Activated CD4-positive, alpha-beta memory T cell treated with anti-CD3 and anti-CD28 coated beads, Interleukin-2, amount 10 ng/mL, durations not matched to agents 7 days and 5 days (primary cell): ENCODE results near the gene ZBTB8A. TPM values are rescaled to one million over a fixed set of nuclear protein-coding genes. Genes with fewer than 3 reads are reported as not detected.
"Not testable (repeated sequence)": the region's sequence is repeated elsewhere in the genome, so short reads cannot be mapped to it uniquely, and the experiment has no call there.

Experiments
- CTCF ChIA-PET: fragments of 350-600 bp; sonication (Branson Sonifier 250); formaldehyde crosslinking; loops from one replicate; lab custom pipeline; 2021; ENCODE audit warnings: antibody characterized with exemption, inconsistent platforms; lab: Charles Lee
- POLR2A ChIA-PET: fragments of 350-600 bp; sonication (Branson Sonifier 250); formaldehyde crosslinking; loops from one replicate; lab custom pipeline; 2021; ENCODE audit warnings: antibody characterized with exemption; lab: Charles Lee
- DNase-seq: peaks from one replicate; pipeline ENCODE4 v3.0.0-alpha.2; 2020
- H3K27ac Mint-ChIP-seq: one replicate; pipeline ENCODE4 v1.8.0; 2021; ENCODE audit warnings: mild to moderate bottlenecking, mixed read lengths
- H3K27me3 Mint-ChIP-seq: one replicate; pipeline ENCODE4 v1.8.0; 2021; ENCODE audit warnings: mixed read lengths
- H3K36me3 Mint-ChIP-seq: one replicate; pipeline ENCODE4 v1.8.0; 2021; ENCODE audit warnings: low read depth, mixed read lengths
- H3K4me1 Mint-ChIP-seq: one replicate; pipeline ENCODE4 v1.8.0; 2021; ENCODE audit warnings: mixed read lengths
- H3K4me3 Mint-ChIP-seq: one replicate; pipeline ENCODE4 v1.8.0; 2021; ENCODE audit warnings: mild to moderate bottlenecking, mixed read lengths
- H3K9me3 Mint-ChIP-seq: one replicate; pipeline ENCODE4 v1.8.0; 2021; ENCODE audit warnings: mixed read lengths
- total RNA-seq, 2 experiments: library from RNA; stranded (reverse); gene quantifications; one replicate each; pipeline ENCODE4 v1.2.3, GENCODE V29; 2021

The ZBTB8A gene
- total RNA-seq, 2 experiments from 2014 or later: 0.18 to 0.20 TPM

DNA sequence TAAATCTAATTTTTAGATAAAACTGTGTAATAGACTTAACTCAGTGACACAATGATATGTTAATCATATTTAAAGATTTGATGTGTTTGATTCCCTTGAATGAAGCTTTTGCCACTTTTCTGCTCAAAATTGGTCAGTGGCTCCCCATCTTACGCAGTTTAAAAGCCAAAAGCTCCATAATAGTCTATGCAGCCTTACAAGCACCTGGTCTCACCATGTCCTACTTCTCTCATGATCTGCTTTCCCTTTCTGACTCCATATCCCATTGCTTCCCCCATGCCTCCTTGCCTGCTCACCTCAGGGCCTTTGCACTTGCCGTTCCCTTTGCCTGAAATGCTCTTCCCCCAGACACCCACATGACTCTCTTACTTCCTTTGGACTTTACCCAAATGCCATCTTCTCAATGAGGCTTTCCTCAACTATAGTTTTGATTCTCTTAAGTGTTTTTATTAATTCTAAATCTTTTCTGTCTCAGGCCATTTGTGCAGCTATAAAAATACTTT, 1.9 kb downstream of the ZBTB8A start:
- Mint-ChIP-seq H3K27ac (no peak overlapping the region), H3K4me1 (peaks cover 9% of the 10 kb centered on the region), H3K9me3 (no peaks in the 10 kb centered on the region), H3K27me3 (peaks cover 63% of the 10 kb centered on the region), H3K4me3 (no peak overlapping the region), H3K36me3 (peaks cover 2% of the 10 kb centered on the region)
- ChIA-PET POLR2A (no interaction called here), CTCF (interaction anchor here (1.6 kb wide), 1 partner anchor 21 kb away, joined by 5 read pairs; no protein-coding TSS in a partner anchor)
- DNase-seq: no peak

DNA sequence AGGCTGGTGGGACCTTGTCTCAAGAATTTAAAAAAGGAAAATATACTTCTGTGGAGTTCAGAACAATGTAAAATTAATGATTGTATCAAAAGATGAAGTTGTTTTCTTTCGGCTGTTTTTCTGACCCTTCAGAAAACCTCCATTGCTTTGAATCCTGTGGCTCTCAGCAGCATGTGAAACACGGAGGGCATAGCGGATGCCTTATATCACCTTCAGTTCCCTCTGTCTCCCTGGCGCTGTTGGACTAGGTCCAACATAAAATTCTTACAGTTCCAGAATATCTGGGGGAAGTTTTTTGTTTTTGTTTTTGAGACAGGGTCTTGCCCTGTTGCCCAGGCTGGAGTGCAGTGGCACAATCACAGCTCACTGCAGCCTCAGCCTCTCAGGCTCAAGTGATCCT, 7.4 kb downstream of the ZBTB8A start:
- Mint-ChIP-seq H3K36me3 (no peaks in the 10 kb centered on the region), H3K9me3 (no peaks in the 10 kb centered on the region), H3K4me1 (no peaks in the 10 kb centered on the region), H3K27ac (no peak overlapping the region), H3K27me3 (peaks cover 21% of the 10 kb centered on the region), H3K4me3 (no peak overlapping the region)
- DNase-seq: no peak
- CTCF ChIA-PET: no interaction called here
- POLR2A ChIA-PET: no interaction called here

DNA sequence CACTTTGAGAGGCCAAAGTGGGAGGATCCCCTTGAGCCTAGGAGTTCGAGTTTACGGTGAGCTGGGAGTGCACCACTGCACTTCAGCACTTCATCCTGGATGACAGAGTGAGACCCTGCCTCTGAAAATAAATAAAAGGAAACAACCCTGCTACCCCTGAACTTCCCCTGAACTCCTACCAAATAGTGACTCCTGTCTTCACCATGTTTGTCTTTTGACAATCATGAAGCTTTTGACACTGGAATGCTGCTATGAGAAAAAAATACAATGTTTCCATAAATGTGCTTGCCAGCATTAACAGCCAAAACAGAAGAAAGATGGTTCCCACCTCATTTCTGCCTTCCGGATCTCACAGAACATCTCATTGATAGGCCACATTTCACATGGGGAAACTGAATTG, 10.4 kb downstream of the ZBTB8A start:
- Mint-ChIP-seq H3K4me3 (no peak overlapping the region), H3K4me1 (no peaks in the 10 kb centered on the region), H3K27me3 (peaks cover 7% of the 10 kb centered on the region), H3K36me3 (no peaks in the 10 kb centered on the region), H3K9me3 (no peaks in the 10 kb centered on the region), H3K27ac (no peak overlapping the region)
- ChIA-PET CTCF (interaction anchor here (1.5 kb wide), 1 partner anchor 29 kb away, joined by 4 read pairs; no protein-coding TSS in a partner anchor), POLR2A (interaction anchor here (1.0 kb wide), 1 partner anchor 29 kb away, joined by 4 read pairs; no protein-coding TSS in a partner anchor)
- DNase-seq: no peak

DNA sequence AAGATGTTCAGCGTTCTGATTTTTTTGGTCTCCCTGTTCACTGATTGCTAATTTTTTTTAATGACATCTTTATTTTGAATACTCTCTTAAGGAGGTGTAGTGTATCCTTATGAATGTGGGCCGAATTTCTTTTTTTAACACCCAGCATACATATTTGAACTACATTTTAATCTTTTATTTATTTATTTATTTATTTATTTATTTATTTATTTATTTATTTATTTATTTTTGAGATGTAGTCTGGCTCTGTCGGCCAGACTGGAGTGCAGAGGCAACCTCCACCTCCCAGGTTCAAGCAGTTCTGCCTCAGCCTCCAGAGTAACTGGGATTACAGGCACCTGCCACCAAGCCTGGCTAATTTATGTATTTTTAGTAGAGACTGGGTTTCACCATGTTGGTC, 15.1 kb downstream of the ZBTB8A start:
- no peak overlapping the region for H3K27ac Mint-ChIP-seq
- no peaks in the 10 kb centered on the region for H3K9me3 Mint-ChIP-seq
- H3K36me3 Mint-ChIP-seq: no peaks in the 10 kb centered on the region
- no peaks in the 10 kb centered on the region for H3K27me3 Mint-ChIP-seq
- ChIA-PET POLR2A (no interaction called here), CTCF (no interaction called here)
- H3K4me1 Mint-ChIP-seq: no peaks in the 10 kb centered on the region
- DNase-seq: no peak
- H3K4me3 Mint-ChIP-seq: no peak overlapping the region

DNA sequence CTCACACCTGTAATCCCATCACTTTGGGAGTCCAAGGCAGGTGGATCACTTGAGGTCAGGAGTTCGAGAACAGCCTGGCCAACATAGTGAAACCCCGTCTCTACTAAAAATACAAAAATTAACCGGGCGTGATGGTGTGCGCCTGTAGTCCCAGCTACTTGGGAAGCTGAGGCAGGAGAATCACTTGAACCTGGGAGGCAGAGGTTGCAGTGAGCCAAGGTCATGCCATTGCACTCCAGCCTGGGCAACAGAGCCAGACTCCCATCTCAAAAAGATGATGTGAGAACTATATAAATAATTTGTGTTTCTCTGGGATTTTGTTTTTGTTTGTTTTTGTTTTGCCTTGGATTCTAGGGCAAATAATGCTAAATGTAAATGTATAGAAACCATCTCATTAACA, 17.8 kb downstream of the ZBTB8A start:
- not testable (repeated sequence) for H3K9me3 Mint-ChIP-seq

DNA sequence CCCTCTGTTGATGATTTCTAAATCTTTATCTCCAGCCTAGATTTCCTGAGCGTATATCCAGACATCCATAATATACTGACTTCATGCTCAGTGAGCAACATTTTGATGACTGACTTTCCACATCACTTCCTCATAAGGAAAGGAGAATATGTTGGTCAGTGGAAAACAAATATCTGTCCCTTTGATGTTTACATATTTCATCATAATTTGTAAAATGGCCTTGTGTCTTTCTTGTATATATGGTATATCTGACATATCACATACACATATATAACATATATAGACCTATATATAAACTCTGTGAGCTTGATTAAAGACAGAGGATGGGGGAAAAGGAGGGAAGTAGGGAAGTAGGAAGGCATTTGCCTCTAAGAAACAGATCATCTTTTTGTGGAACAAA, 18.6 kb downstream of the ZBTB8A start:
- H3K27ac Mint-ChIP-seq: no peak overlapping the region
- no peaks in the 10 kb centered on the region for H3K4me1 Mint-ChIP-seq
- ChIA-PET CTCF (no interaction called here), POLR2A (interaction anchor here (1.0 kb wide), 1 partner anchor 22 kb away, joined by 3 read pairs; no protein-coding TSS in a partner anchor)
- no peaks in the 10 kb centered on the region for H3K9me3 Mint-ChIP-seq
- peaks cover 4% of the 10 kb centered on the region for H3K27me3 Mint-ChIP-seq
- no peak overlapping the region for H3K4me3 Mint-ChIP-seq
- DNase-seq: no peak
- no peaks in the 10 kb centered on the region for H3K36me3 Mint-ChIP-seq

More for the DNA sequence above, 17.8 kb downstream of the ZBTB8A start:
- H3K4me3 Mint-ChIP-seq, DNase-seq, CTCF ChIA-PET, H3K27ac Mint-ChIP-seq, H3K36me3 Mint-ChIP-seq, H3K4me1 Mint-ChIP-seq, POLR2A ChIA-PET, H3K27me3 Mint-ChIP-seq: not testable (repeated sequence)

DNA sequence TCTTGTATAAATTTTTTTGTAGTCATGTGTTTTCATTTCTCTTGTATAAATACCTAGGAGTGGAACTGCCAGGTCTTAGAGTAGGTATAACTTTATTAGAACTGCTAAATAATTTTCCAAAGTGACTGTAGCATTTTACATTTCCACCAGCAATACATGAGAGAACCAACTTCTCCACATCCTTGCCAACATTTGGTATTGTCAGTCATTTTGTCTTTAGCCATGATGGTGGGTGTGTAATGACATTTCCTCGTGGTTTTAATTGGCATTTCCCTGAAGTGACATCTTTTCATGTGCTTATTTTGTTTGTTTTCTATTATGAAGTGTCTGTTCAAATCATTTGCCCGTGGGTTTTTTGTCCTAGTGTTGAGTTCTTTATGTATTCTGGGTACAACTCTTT, 29.7 kb downstream of the ZBTB8A start:
- Mint-ChIP-seq H3K9me3 (no peaks in the 10 kb centered on the region), H3K4me3 (no peak overlapping the region), H3K4me1 (no peaks in the 10 kb centered on the region), H3K27me3 (peaks cover 7% of the 10 kb centered on the region), H3K36me3 (no peaks in the 10 kb centered on the region), H3K27ac (no peak overlapping the region)
- POLR2A ChIA-PET: no interaction called here
- no peak for DNase-seq
- CTCF ChIA-PET: no interaction called here

DNA sequence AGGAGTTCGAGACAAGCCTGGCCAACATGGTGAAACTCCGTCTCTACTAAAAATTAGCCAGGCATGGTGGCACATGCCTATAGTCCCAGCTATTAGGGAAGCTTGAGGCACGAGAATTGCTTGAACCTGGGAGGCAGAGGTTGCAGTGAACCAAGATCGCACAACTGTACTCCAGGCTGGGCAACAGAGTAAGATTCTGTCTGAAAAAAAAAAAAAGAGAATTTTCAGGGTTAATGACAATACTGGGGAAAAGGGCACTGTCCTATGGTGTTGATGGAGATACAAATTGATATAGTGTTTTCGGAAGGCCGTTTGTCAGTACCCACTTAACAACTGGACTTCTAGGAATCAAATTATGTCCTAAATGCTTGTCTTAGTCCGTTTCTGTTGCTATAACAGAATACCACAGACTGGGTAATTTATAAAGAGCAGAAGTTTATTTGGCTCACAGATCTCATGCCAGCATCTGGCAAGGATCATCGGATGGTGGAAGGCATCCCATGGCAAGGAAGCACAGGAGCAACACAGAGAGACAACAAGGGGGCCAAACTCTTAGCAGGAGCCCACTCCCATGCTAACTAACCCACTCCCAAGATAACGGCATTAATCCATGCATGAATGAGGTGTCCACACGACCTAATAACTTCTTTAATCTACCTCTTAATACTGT, 41.3 kb downstream of the ZBTB8A start:
- Mint-ChIP-seq H3K4me3 (no peak overlapping the region), H3K27ac (no peak overlapping the region), H3K4me1 (no peaks in the 10 kb centered on the region), H3K27me3 (no peaks in the 10 kb centered on the region), H3K36me3 (no peaks in the 10 kb centered on the region), H3K9me3 (no peaks in the 10 kb centered on the region)
- POLR2A ChIA-PET: interaction anchor here (0.6 kb wide), 1 partner anchor 22 kb away, joined by 3 read pairs; no protein-coding TSS in a partner anchor
- no peak for DNase-seq
- CTCF ChIA-PET: no interaction called here

DNA sequence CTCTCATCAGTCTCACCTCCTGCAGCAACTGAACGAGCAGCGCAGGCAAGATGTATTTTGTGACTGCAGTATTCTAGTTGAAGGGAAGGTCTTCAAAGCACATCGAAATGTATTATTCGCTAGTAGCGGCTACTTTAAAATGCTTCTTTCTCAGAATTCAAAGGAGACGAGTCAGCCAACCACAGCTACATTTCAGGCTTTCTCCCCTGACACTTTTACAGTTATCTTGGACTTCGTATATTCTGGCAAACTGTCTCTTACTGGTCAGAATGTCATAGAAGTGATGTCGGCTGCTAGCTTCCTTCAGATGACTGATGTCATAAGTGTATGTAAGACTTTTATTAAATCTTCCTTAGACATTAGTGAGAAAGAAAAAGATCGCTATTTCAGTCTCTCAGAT, 53.7 kb downstream of the ZBTB8A start:
- no peaks in the 10 kb centered on the region for H3K4me1 Mint-ChIP-seq
- H3K36me3 Mint-ChIP-seq: no peaks in the 10 kb centered on the region
- POLR2A ChIA-PET: no interaction called here
- H3K27ac Mint-ChIP-seq: no peak overlapping the region
- DNase-seq: no peak
- H3K27me3 Mint-ChIP-seq: peaks cover 2% of the 10 kb centered on the region
- no peaks in the 10 kb centered on the region for H3K9me3 Mint-ChIP-seq
- CTCF ChIA-PET: no interaction called here
- no peak overlapping the region for H3K4me3 Mint-ChIP-seq

DNA sequence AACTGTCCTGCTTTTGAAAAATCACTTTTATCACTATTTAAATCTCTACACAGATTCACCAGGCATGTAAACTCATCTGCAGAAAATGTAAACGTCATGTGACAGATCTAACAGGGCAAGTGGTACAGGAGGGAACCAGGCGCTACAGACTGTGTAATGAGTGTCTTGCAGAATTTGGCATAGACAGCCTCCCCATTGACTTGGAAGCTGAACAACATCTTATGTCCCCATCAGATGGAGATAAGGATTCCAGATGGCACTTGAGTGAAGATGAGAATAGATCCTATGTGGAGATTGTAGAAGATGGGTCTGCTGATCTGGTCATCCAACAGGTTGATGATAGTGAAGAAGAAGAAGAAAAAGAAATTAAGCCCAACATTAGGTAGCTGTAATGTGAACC, 60.8 kb downstream of the ZBTB8A start:
- Mint-ChIP-seq H3K4me3 (no peak overlapping the region), H3K27ac (no peak overlapping the region), H3K9me3 (no peaks in the 10 kb centered on the region), H3K4me1 (no peaks in the 10 kb centered on the region), H3K27me3 (peaks cover 4% of the 10 kb centered on the region), H3K36me3 (no peaks in the 10 kb centered on the region)
- ChIA-PET CTCF (no interaction called here), POLR2A (no interaction called here)
- no peak for DNase-seq

DNA sequence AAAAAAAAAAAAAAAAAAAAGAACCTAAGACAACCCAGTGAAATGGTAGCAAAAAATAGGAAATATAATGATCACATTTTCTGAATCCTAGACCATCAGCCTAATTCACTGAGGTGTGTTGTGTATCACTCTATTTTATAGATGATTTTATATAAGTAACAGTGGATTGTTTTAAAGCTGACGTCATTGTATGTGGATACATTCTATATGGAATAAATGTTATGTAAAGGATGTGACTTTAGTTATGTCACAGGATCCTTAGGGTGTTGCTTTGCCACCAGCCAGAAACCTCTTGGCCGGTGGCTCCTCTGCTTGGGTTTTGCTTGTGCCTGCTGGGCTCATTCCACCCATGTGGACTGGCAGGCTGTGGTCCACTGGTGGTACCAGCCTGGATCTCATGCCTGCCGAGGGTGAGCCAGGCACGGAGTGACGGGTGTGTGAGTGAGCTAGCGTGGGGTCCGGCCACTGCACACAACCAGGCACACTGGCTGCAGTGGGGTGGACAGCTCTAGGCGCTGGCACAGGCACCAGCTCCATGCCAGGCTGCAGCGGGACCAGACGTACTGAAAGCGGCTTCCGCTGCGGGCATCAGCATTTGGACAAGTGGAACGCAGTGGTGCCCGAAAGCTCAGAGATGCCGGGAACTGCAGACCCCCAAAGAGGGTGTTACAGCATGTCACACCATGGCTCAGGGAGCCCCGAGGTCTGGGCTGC, 66.6 kb downstream of the ZBTB8A start:
- ChIA-PET POLR2A (interaction anchor here (0.9 to 1.4 kb wide), 2 partner anchors 17 to 68 kb away, joined by 3 read pairs; no protein-coding TSS in a partner anchor), CTCF (interaction anchor here (1.6 kb wide), 1 partner anchor 85 kb away, joined by 8 read pairs; no protein-coding TSS in a partner anchor)
- H3K36me3 Mint-ChIP-seq: no peaks in the 10 kb centered on the region
- no peak overlapping the region for H3K27ac Mint-ChIP-seq
- no peaks in the 10 kb centered on the region for H3K4me1 Mint-ChIP-seq
- DNase-seq: no peak
- no peak overlapping the region for H3K4me3 Mint-ChIP-seq
- H3K27me3 Mint-ChIP-seq: peaks cover 1% of the 10 kb centered on the region
- H3K9me3 Mint-ChIP-seq: no peaks in the 10 kb centered on the region

DNA sequence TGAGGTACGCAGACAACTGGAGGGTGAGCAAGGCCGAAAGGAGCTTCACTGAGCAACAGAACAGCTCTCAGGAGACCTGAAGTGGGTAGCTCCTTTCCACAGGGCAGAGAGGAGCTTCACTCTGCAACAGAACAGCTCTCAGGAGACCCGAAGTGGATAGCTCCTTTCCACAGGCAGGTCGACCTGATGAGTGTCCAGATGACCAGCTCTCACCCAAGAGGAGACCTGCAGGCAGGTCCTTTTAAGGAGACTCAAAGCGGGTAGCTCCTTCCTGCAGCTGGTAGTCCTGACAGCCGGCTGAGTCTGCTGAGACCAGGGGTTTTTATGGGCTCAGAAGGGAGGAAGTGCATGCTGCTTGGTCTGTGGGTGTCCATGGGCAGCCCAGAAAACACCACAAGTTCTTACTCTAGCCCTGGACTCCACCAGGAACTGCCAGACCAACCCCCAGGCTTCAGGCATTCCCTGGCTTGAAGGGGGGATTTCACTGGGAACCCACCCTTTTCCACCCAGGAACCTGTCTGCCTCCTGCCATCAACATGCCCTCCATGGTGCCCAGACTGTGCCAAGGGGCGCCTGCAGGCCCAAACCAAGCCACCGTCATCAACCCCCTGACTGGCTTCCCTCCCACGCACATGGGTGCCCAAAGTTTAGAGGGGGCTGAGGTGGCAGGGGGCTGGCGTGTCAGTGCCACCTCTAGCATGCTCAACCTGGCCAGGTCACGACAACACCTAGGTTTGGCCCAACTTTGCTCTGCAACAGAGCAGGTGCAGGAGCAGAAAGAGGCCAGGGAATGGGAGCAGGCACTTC, 67.5 kb downstream of the ZBTB8A start:
- no peak for DNase-seq
- H3K27ac Mint-ChIP-seq: no peak overlapping the region
- ChIA-PET CTCF (interaction anchor here (1.6 kb wide), 1 partner anchor 86 kb away, joined by 8 read pairs; no protein-coding TSS in a partner anchor), POLR2A (interaction anchor here (0.6 to 1.4 kb wide), 3 partner anchors 16 to 393 kb away, joined by 3 to 4 read pairs (median 3); no protein-coding TSS in a partner anchor)
- H3K4me3 Mint-ChIP-seq: no peak overlapping the region
- H3K9me3 Mint-ChIP-seq: no peaks in the 10 kb centered on the region
- H3K27me3 Mint-ChIP-seq: no peaks in the 10 kb centered on the region
- no peaks in the 10 kb centered on the region for H3K36me3 Mint-ChIP-seq
- H3K4me1 Mint-ChIP-seq: no peaks in the 10 kb centered on the region
